Measurements from ENCODE around the gene TIGIT.

TIGIT gene

GRCh38 chr3:114356066-114356465 is 62.2 kb downstream of the TIGIT start:
- no peak for DNase-seq

GRCh38 chr3:114356525-114356924 is 62.7 kb downstream of the TIGIT start:
- no peak for DNase-seq

Data from fibroblast of skin of right biceps (primary cell).